ENCODE results near the gene NCAPG2.
"Not testable (repeated sequence)": the region's sequence is repeated elsewhere in the genome, so short reads cannot be mapped to it uniquely, and the experiment has no call there.

The NCAPG2 gene

GRCh38 chr7:158626289-158626688 is 78.3 kb downstream of the NCAPG2 start:
- not testable (repeated sequence) for H2AK5ac ChIP-seq (ENCODE audit: low read depth, low read length); H2BK15ac ChIP-seq (ENCODE audit: low read length); H2BK5ac ChIP-seq (ENCODE audit: low read length); H3K4me2 ChIP-seq (ENCODE audit: insufficient read depth, low read length, poor library complexity, severe bottlenecking); H4K91ac ChIP-seq (ENCODE audit: low read depth, low read length, poor library complexity); H3K14ac ChIP-seq (ENCODE audit: low read length); H3K27ac ChIP-seq (replicated peaks; ENCODE audit: low read length); H2AFZ ChIP-seq (ENCODE audit: low read length); H3K4me1 ChIP-seq (ENCODE audit: control insufficient read depth in 2 of 2, insufficient read depth in 1 of 2, low read depth in 1 of 2, low read length in 2 of 2); H3K4me3 ChIP-seq (ENCODE audit: low read length in 2 of 2); H3K9me3 ChIP-seq (replicated peaks in 1 of 2; ENCODE audit: control insufficient read depth in 2 of 2, insufficient read depth in 1 of 2, low read depth in 1 of 2, low read length in 2 of 2); H3K27me3 ChIP-seq (ENCODE audit: control insufficient read depth in 3 of 3, insufficient read depth in 3 of 3, low read depth in 1 of 3, low read length in 3 of 3); H4K8ac ChIP-seq (ENCODE audit: low read depth, low read length); H2BK120ac ChIP-seq (ENCODE audit: low read depth, low read length); H3K4ac ChIP-seq (ENCODE audit: low read length); H3K23ac ChIP-seq (ENCODE audit: low read depth, low read length, poor library complexity); DNase-seq (ENCODE audit: low spot score); H3K9ac ChIP-seq (ENCODE audit: low read depth, low read length, poor library complexity); H3K18ac ChIP-seq (ENCODE audit: low read length); H2BK12ac ChIP-seq (ENCODE audit: low read length); H3K79me1 ChIP-seq (ENCODE audit: low read depth, low read length)
- whole genome bisulfite sequencing, 2 donors (ENCODE audit: extremely low coverage in 2 of 2, insufficient read length in 2 of 2, insufficient replicate concordance in 1 of 2), result no CpG with 5 or more reads among the region's 8 CpGs
- peaks cover 11 to 79% of the 10 kb centered on the region in 2 donors for H3K36me3 ChIP-seq (replicated peaks in 1 of 2; ENCODE audit: control insufficient read depth in 2 of 2, insufficient read depth in 2 of 2, low read length in 2 of 2)

DNA sequence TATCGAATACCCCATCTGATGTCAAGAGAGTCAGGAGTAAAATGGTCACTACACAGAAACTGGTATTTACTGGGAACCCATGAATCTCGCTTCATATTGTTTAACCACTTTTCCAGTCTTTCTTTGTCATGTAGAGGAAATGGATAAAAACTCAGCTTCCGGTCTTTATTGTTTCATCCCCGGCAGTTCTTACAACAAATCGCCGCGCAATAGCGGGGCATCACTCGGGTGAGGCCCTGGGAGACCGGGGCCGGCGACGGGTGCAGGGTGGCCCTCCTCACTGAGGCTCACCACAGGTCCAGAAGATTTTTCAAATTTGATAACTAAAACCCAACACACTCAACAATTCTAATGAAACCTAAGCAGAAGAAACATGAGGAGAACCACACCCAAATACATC is 81.4 kb downstream of the NCAPG2 start:
- Histone ChIP-seq H2BK120ac (ENCODE audit: low read depth, low read length) (no peak overlapping the region), H2AK5ac (ENCODE audit: low read depth, low read length) (no peak overlapping the region), H3K4me1 (ENCODE audit: control insufficient read depth in 2 of 2, insufficient read depth in 1 of 2, low read depth in 1 of 2, low read length in 2 of 2) (no peaks in the 10 kb centered on the region), H4K91ac (ENCODE audit: low read depth, low read length, poor library complexity) (no peak overlapping the region), H3K4me2 (ENCODE audit: insufficient read depth, low read length, poor library complexity, severe bottlenecking) (no peak overlapping the region), H3K27me3 (ENCODE audit: control insufficient read depth in 3 of 3, insufficient read depth in 3 of 3, low read depth in 1 of 3, low read length in 3 of 3) (no peaks in the 10 kb centered on the region), H3K23ac (ENCODE audit: low read depth, low read length, poor library complexity) (no peak overlapping the region), H3K9me3 (replicated peaks in 1 of 2; ENCODE audit: control insufficient read depth in 2 of 2, insufficient read depth in 1 of 2, low read depth in 1 of 2, low read length in 2 of 2) (peaks cover 0 to 2% of the 10 kb centered on the region in 2 donors), H2BK12ac (ENCODE audit: low read length) (no peak overlapping the region), H3K14ac (ENCODE audit: low read length) (no peak overlapping the region), H3K4me3 (ENCODE audit: low read length in 2 of 2) (no peak overlapping the region), H2BK15ac (ENCODE audit: low read length) (no peak overlapping the region), H3K79me1 (ENCODE audit: low read depth, low read length) (no peaks in the 10 kb centered on the region), H3K9ac (ENCODE audit: low read depth, low read length, poor library complexity) (no peak overlapping the region), H2BK5ac (ENCODE audit: low read length) (no peak overlapping the region), H3K4ac (ENCODE audit: low read length) (no peak overlapping the region), H3K36me3 (replicated peaks in 1 of 2; ENCODE audit: control insufficient read depth in 2 of 2, insufficient read depth in 2 of 2, low read length in 2 of 2) (peaks cover 2 to 61% of the 10 kb centered on the region in 2 donors), H3K27ac (replicated peaks; ENCODE audit: low read length) (no peak overlapping the region), H2AFZ (ENCODE audit: low read length) (no peak overlapping the region), H3K18ac (ENCODE audit: low read length) (no peak overlapping the region), H4K8ac (ENCODE audit: low read depth, low read length) (no peak overlapping the region)
- no CpG with 5 or more reads among the region's 13 CpGs for WGBS, 2 donors (ENCODE audit: extremely low coverage in 2 of 2, insufficient read length in 2 of 2, insufficient replicate concordance in 1 of 2)
- DNase-seq (ENCODE audit: low spot score), result no peak

DNA sequence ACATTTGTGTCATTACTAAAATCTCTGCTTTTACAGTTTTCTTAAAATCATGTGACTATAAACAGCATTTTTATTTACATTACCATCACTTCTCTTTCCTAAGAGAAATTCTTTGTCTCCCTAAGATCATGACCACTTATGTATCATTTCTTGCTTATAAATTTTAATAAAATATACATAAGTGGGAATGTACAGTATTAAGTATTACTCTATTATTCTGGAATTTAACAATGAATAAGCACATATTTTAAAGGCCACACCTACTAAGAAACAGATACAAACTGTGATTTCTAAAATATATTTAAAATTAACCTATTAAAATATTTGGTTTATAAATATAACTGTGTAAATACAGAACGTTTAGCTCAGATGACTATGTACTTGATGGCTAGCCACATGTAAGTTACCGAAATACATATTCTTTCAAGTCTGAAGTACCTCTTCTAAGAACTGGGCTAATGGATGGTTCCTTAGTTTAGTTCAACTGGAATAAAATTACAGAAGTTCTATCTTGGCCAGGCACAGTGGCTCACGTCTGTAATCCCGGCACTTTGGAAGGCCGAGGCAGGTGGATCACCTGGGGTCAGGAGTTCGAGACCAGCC is 83.7 kb downstream of the NCAPG2 start:
- Histone ChIP-seq H3K4ac (ENCODE audit: low read length) (no peak overlapping the region), H3K18ac (ENCODE audit: low read length) (no peak overlapping the region), H2BK5ac (ENCODE audit: low read length) (no peak overlapping the region), H3K9me3 (replicated peaks in 1 of 2; ENCODE audit: control insufficient read depth in 2 of 2, insufficient read depth in 1 of 2, low read depth in 1 of 2, low read length in 2 of 2) (no peaks in the 10 kb centered on the region), H3K23ac (ENCODE audit: low read depth, low read length, poor library complexity) (no peak overlapping the region), H3K79me1 (ENCODE audit: low read depth, low read length) (no peaks in the 10 kb centered on the region), H2BK15ac (ENCODE audit: low read length) (no peak overlapping the region), H3K36me3 (replicated peaks in 1 of 2; ENCODE audit: control insufficient read depth in 2 of 2, insufficient read depth in 2 of 2, low read length in 2 of 2) (peaks cover 0 to 51% of the 10 kb centered on the region in 2 donors), H3K9ac (ENCODE audit: low read depth, low read length, poor library complexity) (no peak overlapping the region), H3K14ac (ENCODE audit: low read length) (no peak overlapping the region), H2BK12ac (ENCODE audit: low read length) (no peak overlapping the region), H4K8ac (ENCODE audit: low read depth, low read length) (no peak overlapping the region), H2AK5ac (ENCODE audit: low read depth, low read length) (no peak overlapping the region), H4K91ac (ENCODE audit: low read depth, low read length, poor library complexity) (no peak overlapping the region), H3K4me1 (ENCODE audit: control insufficient read depth in 2 of 2, insufficient read depth in 1 of 2, low read depth in 1 of 2, low read length in 2 of 2) (no peaks in the 10 kb centered on the region), H3K27ac (replicated peaks; ENCODE audit: low read length) (no peak overlapping the region), H3K4me3 (ENCODE audit: low read length in 2 of 2) (no peak overlapping the region), H3K27me3 (ENCODE audit: control insufficient read depth in 3 of 3, insufficient read depth in 3 of 3, low read depth in 1 of 3, low read length in 3 of 3) (no peaks in the 10 kb centered on the region), H3K4me2 (ENCODE audit: insufficient read depth, low read length, poor library complexity, severe bottlenecking) (no peak overlapping the region), H2BK120ac (ENCODE audit: low read depth, low read length) (no peak overlapping the region), H2AFZ (ENCODE audit: low read length) (no peak overlapping the region)
- no peak for DNase-seq (ENCODE audit: low spot score)
- no CpG with 5 or more reads among the region's 6 CpGs for WGBS, 2 donors (ENCODE audit: extremely low coverage in 2 of 2, insufficient read length in 2 of 2, insufficient replicate concordance in 1 of 2)

- no peak overlapping the region for H2BK120ac ChIP-seq (ENCODE audit: low read depth, low read length)
- H3K9me3 ChIP-seq (replicated peaks in 1 of 2; ENCODE audit: control insufficient read depth in 2 of 2, insufficient read depth in 1 of 2, low read depth in 1 of 2, low read length in 2 of 2), result no peaks in the 10 kb centered on the region
- no peak overlapping the region for H3K14ac ChIP-seq (ENCODE audit: low read length)
- no peak for DNase-seq (ENCODE audit: low spot score)
- peaks cover 0 to 53% of the 10 kb centered on the region in 2 donors for H3K36me3 ChIP-seq (replicated peaks in 1 of 2; ENCODE audit: control insufficient read depth in 2 of 2, insufficient read depth in 2 of 2, low read length in 2 of 2)
- H3K4ac ChIP-seq (ENCODE audit: low read length), result no peak overlapping the region
- H2AK5ac ChIP-seq (ENCODE audit: low read depth, low read length), result no peak overlapping the region
- no peak overlapping the region for H3K18ac ChIP-seq (ENCODE audit: low read length)
- H3K79me1 ChIP-seq (ENCODE audit: low read depth, low read length), result no peaks in the 10 kb centered on the region
- H4K8ac ChIP-seq (ENCODE audit: low read depth, low read length), result no peak overlapping the region
- no peak overlapping the region for H2BK15ac ChIP-seq (ENCODE audit: low read length)
- H3K4me2 ChIP-seq (ENCODE audit: insufficient read depth, low read length, poor library complexity, severe bottlenecking), result no peak overlapping the region
- H4K91ac ChIP-seq (ENCODE audit: low read depth, low read length, poor library complexity), result no peak overlapping the region
- no peak overlapping the region for H3K23ac ChIP-seq (ENCODE audit: low read depth, low read length, poor library complexity)
- no peak overlapping the region for H3K4me3 ChIP-seq (ENCODE audit: low read length in 2 of 2)
- no peak overlapping the region for H2BK5ac ChIP-seq (ENCODE audit: low read length)
- H3K9ac ChIP-seq (ENCODE audit: low read depth, low read length, poor library complexity), result no peak overlapping the region
- no peak overlapping the region for H3K27ac ChIP-seq (replicated peaks; ENCODE audit: low read length)
- no peak overlapping the region for H2BK12ac ChIP-seq (ENCODE audit: low read length)
- no peaks in the 10 kb centered on the region for H3K4me1 ChIP-seq (ENCODE audit: control insufficient read depth in 2 of 2, insufficient read depth in 1 of 2, low read depth in 1 of 2, low read length in 2 of 2)
- H3K27me3 ChIP-seq (ENCODE audit: control insufficient read depth in 3 of 3, insufficient read depth in 3 of 3, low read depth in 1 of 3, low read length in 3 of 3), result no peaks in the 10 kb centered on the region
- H2AFZ ChIP-seq (ENCODE audit: low read length), result no peak overlapping the region
- no CpG with 5 or more reads among the region's 5 CpGs for WGBS, 2 donors (ENCODE audit: extremely low coverage in 2 of 2, insufficient read length in 2 of 2, insufficient replicate concordance in 1 of 2)
Observed at GRCh38 chr7:158620418-158620817, 84.2 kb downstream of the NCAPG2 start.

Measured in neuronal stem cell (in vitro differentiated cells).